ENCODE measurements around the gene ZKSCAN1.
"Not testable (repeated sequence)": the region's sequence is repeated elsewhere in the genome, so short reads cannot be mapped to it uniquely, and the experiment has no call there.

ZKSCAN1 gene

DNA sequence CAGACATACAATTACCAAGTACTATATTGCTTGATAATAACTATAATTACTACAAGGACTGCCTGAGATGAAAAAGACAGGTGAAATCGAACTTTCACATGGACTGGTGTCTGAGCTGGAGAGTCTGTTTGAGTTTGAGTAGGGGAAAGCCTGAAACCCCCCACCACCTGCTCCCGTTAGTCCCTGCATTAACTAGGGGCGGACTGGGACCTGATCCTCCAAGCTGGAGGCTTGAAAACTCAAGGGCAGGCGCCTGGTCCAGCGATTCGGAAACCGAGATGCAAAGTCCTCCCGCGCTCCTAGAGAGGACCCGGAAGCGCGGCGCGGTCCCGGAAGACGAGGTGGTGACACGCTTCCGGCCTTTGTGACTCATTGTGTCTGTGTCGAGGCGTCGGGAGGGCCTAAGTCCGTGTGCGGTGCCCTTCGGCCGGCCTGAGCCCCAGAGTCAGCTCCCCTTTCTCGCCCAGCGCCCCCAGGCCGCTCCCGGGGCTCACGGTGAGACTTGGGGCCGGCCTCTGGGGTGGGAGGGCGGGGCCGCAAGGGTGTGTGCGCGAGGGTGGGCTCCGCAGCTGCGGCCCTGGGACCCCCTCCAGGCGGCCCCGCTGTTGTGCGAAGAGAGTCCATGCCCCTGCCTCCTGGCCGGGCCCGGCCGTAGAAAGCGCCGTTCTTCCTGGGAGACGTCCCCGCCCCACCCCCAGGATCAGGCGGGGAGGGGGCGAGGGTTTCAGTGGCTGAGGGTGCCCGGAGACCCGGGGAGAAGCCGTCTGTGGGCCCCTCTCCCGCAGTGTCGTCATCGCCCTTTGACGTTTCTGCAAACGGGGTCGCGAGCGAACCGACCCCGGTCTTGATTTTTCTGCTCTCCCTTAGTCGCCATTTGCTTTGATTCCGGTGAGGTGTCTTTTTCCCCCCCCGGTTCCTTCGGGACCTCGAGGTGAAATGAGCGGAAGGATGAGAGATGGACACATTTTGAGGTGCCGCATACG, at the start of gene ZKSCAN1:
TSS of gene ZKSCAN1 (plus strand) at position 365 of the 983 bp plus-strand sequence. CDS start 7,911 bp downstream, outside the sequence.
- peak; percentile 94 for DNase-seq (ENCODE audit: low spot score)

DNA sequence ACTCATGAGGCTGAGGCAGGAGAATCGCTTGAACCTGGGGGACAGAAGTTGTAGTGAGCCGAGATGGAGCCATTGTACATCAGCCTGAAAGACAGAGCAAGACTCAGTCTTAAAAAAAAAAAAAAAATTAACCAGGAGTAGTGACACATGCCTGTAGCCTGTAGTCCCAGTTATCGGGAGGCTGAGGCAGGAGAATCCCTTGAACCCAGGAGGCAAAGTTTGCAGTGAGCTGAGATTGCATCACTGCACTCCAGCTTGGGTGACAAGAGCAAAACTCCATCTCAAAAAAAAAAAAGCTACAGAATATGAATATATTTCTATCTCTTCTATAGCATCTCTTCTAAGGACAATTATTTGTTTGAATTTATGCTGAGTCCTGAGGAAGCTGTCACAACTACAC, 46.1 kb upstream of the ZKSCAN1 start:
- no peak for DNase-seq (ENCODE audit: low spot score)

DNA sequence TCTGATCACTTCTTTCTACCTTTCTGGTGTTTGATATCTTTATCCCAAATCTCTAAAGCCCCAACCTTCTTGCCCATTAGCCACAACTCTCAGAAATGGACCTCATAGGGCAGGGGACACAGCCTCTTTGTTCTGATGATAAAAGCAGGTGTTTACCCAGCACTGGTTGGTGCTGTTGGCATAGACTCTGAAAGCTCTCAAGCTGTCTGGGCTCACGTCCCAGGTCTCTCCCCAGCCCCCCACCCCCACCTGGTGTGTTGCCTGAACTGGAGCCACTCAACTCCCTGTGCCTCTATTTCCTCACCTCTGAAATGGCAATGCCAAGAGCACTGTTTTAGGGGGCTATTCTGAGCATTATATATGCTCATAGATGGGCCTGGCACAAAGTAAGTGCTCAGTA, 45.6 kb upstream of the ZKSCAN1 start:
- not testable (repeated sequence) for DNase-seq (ENCODE audit: low spot score)

DNA sequence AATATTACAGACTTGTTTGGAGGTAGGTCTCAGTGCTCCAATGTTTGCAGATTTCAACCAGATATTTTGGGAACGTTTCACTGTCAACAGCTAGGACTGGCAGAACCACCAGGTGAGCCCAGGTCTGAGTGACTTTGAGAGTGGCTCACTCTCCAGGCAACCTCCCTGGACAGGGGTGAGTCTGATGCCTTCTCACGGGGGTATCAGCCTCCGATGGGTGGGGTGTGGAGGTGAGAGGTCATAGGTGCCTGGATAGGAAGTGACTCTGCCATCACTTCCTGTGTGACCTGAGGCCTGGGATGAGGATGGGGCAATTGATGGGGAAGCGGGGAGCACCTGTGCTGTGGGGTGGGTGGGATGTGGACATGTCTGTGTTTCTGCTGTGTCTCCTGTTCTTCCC, 44.2 kb upstream of the ZKSCAN1 start:
- no peak for DNase-seq (ENCODE audit: low spot score)

DNA sequence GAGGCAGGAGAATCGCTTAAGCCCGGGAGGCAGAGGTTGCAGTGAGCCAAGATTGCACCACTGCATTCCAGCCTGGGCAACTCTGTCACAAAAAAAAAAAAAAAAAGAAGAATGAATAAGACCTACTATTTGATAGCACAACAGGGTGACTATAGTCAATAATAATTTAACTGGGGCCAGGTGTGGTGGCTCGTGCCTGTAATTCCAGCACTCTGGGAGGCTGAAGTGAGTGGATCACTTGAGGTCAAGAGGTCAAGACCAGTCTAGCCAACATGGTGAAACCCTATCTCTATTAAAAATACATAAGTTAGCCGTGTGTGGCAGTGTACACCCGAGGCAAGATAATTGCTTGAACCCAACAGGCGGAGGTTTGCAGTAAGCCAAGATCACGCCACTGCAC, 41.6 kb upstream of the ZKSCAN1 start:
- DNase-seq (ENCODE audit: low spot score), result not testable (repeated sequence)

DNA sequence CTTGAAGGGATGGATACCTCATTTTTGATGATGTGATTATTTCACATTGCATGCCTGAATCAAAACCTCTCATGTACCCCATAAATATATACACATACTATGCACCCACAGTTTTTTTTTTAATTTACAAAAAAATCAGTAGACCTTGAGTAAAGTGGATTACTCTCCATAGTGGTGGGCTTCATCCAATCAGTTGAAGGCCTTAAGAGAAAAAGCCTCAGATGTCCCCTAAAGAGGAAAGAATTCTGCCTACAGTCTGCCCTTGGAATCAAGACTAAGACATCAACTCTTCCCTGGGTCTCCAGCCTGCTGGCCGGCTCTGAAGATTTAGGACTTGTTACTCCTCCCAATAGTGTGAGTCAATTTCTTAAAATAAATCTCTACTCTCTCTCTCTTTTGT, 40.7 kb upstream of the ZKSCAN1 start:
- DNase-seq (ENCODE audit: low spot score), result no peak

DNA sequence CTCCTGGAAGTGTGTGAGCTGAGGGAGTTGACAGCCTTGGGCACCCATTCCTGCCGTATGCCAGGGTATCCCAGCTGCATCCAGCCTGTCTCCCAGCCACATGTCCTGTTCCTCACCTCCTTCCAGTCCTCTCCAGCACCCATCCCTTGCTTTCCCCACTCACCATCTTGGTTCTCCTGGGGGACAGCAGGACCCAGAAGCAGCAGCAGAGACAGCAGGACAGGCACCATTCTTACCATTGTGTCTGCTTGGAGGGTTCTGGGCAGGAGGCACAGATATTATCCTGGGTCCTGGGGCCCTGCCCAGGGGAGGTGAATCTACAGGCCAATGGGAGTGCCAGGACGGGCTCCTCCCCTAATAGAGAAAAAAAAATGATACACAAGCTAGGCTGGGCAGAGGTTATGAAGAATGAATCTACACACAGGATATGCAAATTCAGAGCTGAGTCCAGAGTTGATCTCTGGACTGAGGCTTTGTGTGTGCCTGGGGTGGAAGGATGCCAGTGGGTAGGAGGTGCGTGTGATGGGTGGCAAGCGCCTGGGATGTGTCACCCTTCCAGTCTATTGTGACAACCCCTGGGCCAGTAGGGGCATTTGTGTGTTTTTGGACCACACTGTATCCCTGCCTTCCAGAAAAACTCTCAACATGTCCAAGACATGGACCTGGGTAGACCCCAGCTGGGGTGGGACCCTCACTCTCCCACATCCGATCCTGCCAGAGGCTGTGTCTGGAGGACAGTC, 39.4 kb upstream of the ZKSCAN1 start, which contains the start of gene AZGP1:
TSS of gene AZGP1 (minus strand) at position 250 of the 740 bp plus-strand sequence. CDS start at position 239, 11 bp downstream.
- peak; percentile 39 for DNase-seq (ENCODE audit: low spot score)

DNA sequence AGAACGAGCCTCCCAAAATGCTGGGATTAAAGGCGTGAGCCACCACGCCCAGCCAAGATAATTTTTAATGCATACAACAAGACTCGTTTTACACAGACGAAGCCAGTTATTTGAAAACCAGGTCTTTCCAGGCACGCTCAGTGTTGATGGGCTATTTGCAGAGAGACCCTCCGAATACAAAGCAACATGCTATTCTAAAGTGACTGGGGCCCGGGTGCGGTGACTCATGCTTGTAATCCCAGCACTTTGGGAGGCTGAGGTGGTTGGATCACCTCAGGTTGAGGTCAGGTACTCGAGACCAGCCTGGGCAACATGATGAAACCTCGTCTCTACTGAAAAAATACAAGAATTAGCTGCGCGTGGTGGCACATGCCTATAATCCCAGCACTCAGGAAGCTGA, 38.8 kb upstream of the ZKSCAN1 start:
- DNase-seq (ENCODE audit: low spot score), result no peak

DNA sequence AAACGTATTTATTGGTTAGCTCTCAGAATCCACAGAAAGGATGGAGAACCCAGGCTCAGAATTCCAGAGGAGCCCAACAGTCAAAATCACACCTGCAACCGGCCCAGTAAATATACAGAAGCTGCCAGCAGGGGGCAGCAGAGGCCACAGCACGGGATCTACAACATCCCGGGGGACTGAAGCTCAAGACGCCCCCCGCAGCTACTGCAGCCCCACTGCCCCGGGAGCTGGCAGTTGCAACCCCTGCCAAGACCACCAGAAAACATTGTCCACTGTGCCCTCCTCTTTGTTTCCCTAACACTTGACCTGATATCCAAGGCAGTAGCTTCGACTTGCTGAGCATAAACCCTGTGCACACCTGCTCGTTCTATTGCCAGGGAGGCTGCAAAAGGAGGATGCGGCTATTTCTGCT, 35.6 kb upstream of the ZKSCAN1 start:
- DNase-seq (ENCODE audit: low spot score), result not testable (repeated sequence)

DNA sequence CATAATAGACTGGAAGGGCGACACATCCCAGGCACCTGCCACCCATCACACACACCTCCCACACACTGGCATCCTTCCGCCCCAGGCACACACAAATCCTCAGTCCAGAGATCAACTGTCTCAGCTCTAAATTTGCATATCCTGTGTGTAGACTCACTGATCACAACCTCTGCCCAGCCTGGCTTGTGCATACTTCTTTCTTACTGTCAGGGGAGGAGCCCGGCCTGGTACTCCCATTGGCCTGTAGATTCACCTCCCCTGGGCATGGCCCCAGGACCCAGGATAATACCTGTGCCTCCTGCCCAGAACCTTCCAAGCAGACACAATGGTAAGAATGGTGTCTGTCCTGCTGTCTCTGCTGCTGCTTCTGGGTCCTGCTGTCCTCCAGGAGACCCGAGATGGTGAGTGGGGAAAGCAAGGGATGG, 34.9 kb upstream of the ZKSCAN1 start:
- not testable (repeated sequence) for DNase-seq (ENCODE audit: low spot score)

DNA sequence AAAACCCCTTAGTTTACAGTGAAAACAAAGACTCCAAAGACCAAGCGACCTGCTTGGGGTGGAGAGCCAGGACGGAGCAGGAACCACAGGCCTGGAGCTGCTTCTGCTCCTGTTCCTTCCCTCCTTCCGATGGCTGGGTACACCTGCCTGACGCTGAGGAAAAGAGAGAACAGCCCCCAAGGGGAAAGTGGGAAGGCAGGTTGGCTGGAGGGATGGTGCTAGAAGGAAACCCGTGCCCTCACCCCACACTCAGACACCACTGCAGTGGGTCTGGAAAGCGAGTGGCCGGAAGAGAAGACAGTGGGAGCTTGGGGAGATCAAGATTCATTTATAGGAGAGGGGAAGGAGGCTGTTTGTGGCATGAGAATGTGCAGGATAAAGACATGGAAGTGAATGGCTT, 34.3 kb upstream of the ZKSCAN1 start:
- not testable (repeated sequence) for DNase-seq (ENCODE audit: low spot score)

DNA sequence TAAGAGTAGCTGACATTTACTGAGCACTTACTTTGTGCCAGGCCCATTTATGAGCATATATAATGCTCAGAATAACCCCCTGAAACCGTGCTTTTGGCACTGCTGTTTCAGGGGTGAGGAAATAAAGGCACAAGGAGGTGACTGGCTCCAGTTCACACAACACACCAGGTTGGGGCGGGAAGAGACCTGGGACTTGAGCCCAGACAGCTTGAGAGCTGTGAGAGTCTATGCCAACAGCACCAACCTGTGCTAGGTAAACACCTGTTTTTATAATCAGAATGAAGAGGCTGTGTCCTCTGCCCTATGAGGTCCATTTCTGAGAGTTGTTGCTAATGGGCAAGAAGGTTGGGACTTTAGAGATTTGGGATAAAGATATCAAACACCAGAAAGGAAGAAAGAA, 30.8 kb upstream of the ZKSCAN1 start:
- DNase-seq (ENCODE audit: low spot score), result no peak

DNA sequence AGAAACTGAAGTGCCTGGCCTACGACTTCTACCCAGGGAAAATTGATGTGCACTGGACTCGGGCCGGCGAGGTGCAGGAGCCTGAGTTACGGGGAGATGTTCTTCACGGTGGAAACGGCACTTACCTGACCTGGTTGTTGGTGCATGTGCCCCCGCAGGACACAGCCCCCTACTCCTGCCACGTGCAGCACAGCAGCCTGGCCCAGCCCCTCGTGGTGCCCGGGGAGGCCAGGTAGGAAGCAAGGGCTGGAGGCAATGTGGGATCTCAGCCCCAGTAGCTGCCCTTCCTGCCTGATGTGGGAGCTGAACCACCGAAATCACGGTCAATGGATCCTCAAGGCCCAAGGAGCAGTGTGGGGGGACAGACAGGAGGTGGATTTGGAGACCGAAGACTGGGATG, 28.1 kb upstream of the ZKSCAN1 start:
- DNase-seq (ENCODE audit: low spot score), result not testable (repeated sequence)

DNA sequence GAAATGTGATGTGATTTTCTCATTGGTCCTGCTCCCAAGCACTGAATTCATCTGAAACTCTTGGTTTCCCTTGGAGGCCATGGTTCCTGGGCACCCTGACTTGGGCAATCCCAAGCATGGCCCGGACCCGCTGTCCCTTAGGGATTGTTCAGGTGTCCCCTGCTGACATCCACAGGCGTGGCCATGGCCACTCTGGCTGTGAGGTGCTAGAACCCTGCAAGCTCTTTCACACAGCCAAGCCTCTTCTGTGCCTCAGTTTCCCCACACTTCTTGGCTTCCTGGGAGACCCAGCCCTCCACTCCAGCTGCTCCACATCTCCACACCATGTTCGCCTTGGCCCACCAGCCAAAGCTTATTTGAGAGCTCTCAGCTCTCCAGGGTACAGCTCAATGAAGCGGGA, 27.6 kb upstream of the ZKSCAN1 start:
- DNase-seq (ENCODE audit: low spot score), result no peak

DNA sequence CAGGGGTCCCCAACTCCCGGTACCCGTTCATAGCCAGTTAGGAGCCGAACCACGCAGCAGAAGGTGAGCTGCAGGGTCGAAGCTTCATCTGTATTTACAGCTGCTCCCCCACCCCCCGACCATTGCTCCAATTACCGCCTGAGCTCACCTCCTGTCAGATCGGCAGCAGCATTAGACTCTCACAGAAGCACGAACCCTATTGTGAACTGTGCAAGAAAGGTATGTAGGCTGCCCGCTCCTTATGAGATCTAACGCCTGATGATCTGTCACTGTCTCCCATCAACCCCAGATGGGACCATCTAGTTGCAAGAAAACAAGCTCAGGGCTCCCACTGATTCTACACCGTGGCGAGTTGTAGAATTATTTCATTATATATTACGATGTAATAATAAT, 24.9 kb upstream of the ZKSCAN1 start:
- DNase-seq (ENCODE audit: low spot score), result no peak

DNA sequence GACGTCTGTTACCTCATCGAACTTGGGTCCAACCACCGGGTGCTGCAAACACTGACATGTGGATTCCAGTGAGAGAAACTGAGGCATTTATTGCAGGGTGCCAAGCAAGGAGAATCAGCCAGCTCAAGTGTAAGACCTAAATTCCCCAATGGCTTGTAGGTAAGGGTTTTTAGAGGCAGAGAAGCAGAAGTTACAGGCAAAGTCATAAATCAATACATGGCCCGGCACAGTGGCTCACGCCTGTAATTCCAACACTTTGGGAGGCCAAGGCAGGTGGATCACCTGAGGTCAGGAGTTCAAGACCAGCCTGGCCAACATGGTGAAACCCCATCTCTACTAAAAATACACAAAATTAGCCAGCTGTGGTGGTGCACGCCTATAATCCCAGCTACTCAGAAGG, 23.9 kb upstream of the ZKSCAN1 start:
- not testable (repeated sequence) for DNase-seq (ENCODE audit: low spot score)

DNA sequence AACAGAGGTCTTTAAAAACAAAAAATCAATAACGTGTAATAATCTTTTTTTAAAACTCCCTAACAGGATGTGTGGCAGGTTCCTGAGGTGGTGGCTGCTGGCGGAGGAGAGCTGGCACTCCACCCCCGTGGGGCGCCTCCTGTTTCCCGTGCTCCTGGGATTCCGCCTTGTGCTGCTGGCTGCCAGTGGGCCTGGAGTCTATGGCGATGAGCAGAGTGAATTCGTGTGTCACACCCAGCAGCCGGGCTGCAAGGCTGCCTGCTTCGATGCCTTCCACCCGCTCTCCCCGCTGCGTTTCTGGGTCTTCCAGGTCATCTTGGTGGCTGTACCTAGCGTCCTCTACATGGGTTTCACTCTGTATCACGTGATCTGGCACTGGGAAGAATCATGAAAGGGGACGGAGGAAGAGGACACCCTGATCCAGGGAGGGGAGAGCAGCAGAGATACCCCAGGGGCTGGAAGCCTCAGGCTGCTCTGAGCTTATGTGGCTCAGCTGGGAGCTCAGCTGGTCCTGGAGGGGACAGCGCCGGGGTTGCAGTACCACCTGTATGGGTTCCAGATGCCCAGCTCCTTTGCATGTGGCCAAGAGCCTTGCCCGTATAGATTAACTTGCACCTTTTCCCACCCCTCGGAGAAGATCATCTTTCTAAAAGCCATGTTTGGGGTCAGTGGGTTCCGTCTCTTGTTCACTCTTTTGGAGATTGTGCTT, 22.9 kb upstream of the ZKSCAN1 start:
- DNase-seq (ENCODE audit: low spot score), result no peak

DNA sequence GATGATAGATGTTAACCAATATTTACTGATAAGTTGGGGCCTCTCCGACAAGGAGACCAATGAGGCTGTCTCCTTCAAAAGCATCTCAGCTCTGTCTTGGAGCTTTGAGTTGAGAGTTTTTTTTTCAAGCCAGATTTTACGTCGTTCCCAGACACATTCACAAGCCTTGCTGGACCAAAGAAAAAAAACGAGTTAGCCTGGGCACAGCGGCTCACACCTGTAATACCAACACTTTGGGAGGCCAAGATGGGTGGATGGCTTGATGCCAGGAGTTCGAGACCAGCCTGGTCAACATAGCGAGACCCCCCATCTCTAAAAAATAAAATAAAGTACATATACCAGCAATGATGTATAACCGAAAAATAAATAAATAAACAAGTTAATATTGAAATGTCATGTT, 20.6 kb upstream of the ZKSCAN1 start:
- no peak for DNase-seq (ENCODE audit: low spot score)

DNA sequence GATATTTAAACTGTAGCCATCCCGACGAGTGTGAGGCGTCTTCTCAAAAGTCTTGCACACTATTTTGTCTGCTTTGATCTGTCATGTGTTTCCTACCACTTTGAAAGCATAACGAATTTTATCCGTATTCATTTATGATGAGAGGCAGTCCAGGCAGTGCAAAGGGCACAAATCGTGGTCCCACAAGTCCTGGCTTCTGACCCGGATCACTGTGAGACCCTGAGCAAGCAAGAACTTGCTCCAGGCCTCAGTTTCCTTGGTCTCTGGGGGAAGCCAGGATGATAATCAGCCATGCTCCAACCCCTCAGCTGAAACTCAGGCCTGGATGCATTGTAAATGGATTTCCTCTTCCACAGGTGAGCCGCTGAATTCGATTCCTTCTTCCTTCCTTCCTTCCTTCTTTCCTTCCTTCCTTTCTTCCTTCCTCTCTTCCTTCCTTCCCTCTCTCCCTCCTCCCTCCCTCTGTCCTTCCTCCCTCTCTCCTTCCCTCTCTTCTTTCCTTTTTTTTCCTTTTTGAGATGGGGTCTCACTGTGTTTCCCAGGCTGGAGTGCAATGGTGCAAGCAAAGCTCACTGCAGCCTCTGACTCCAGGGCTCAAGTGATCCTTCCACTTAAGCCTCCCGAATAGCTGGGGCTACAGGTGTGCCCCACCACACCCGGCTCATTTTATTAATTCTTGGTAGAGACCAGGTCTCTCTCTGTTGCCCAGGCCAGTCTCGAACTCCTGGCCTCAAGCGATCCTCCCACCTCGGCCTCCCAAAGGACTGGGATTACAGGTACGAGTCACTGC, 18.4 kb upstream of the ZKSCAN1 start:
- no peak for DNase-seq (ENCODE audit: low spot score)

DNA sequence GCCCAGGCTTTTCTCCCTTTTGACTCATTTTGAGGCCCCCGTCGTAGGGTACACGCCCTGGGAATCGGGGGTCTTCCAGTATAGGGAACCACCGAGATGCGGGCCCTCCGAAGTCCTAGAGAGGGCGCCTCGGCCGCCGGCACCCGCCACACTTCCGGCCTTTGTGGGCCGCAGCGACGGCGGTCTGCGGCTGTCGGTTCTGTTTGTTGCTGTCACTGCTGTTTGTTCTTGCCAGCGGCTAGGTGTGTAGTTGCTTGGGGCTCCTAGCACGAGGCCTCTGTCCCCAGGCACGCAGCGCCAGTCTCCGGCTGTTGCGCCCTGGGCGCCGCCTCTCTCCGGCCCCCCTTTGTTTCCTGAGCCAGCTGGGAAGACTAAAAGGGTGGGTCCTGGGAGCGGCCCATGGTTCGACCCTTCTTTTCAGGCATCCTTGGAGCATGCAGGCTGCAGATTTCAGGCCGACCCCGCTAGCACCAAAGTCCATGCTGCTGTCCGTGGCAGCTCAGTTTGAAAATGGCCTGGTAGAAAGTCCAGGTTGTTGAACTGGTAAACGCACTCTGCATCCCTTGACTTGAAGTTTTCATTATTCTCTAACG, 17.8 kb upstream of the ZKSCAN1 start:
- peak; percentile 54 for DNase-seq (ENCODE audit: low spot score)

DNA sequence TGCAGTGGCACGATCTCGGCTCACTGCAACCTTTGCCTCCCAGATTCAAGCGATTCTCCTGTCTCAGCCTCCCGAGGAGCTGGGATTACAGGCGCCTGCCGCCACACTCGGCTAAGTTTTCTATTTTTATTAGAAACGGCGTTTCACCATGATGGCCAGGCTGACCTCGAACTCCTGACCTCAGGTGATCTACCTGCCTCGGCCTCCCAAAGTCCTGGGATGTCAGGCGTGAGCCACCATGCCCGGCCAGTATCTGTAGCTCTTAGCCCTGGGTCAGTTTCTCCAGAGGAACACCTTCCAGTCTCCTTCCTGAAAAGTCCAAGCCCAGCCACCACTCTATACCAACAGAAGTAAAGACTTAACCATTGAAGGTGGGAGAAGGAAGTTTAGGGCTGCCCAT, 15.2 kb upstream of the ZKSCAN1 start:
- no peak for DNase-seq (ENCODE audit: low spot score)

Measured in putamen (tissue), 1 donor.